ENCODE data around the gene CAMKMT.

- TF ChIP-seq CTCF (IDR thresholded peaks at IDR 0.05 in 8 of 11, conservative IDR thresholded peaks at IDR 0.05 in 3 of 11): no peak
- no peak for TF ChIP-seq POLR2A (IDR thresholded peaks at IDR 0.05)
- TF ChIP-seq POLR2AphosphoS5 (IDR thresholded peaks at IDR 0.05): no peak
Measured at GRCh38 chr2:44813165-44813564, 451.4 kb downstream of the CAMKMT start.

All from spleen (tissue), 7 donors.